DND-41 (cell line): ENCODE data around the gene IPO4.

ENCODE experiments used
- EZH2 ChIP-seq: IDR thresholded peaks from 3 replicates; pipeline ENCODE4 v1.6.1; 2012; ENCODE audit warnings: borderline replicate concordance, low read depth, mild to moderate bottlenecking, moderate library complexity, low read length, inconsistent platforms; ENCODE audit not compliant: severe bottlenecking
- TF ChIP-seq, protein P1 (sequence below): IDR thresholded peaks from 2 replicates; pipeline ENCODE4 v1.5.1; 2012; ENCODE audit warnings: borderline replicate concordance, low read length, moderate library complexity, mild to moderate bottlenecking; ENCODE audit not compliant: poor library complexity, severe bottlenecking; ENCODE audit errors: extremely low read depth

- TF ChIP-seq, protein P1, sequence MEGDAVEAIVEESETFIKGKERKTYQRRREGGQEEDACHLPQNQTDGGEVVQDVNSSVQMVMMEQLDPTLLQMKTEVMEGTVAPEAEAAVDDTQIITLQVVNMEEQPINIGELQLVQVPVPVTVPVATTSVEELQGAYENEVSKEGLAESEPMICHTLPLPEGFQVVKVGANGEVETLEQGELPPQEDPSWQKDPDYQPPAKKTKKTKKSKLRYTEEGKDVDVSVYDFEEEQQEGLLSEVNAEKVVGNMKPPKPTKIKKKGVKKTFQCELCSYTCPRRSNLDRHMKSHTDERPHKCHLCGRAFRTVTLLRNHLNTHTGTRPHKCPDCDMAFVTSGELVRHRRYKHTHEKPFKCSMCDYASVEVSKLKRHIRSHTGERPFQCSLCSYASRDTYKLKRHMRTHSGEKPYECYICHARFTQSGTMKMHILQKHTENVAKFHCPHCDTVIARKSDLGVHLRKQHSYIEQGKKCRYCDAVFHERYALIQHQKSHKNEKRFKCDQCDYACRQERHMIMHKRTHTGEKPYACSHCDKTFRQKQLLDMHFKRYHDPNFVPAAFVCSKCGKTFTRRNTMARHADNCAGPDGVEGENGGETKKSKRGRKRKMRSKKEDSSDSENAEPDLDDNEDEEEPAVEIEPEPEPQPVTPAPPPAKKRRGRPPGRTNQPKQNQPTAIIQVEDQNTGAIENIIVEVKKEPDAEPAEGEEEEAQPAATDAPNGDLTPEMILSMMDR = no peak
- TF ChIP-seq EZH2 = no peak
Measured at GRCh38 chr14:24178399-24179178, 10.0 kb downstream of the IPO4 start.
